Measurements from ENCODE around the gene PRKAR1B. TPM values are rescaled to one million over a fixed set of nuclear protein-coding genes. Genes with fewer than 3 reads are reported as not detected.
"Not testable (repeated sequence)": the region's sequence is repeated elsewhere in the genome, so short reads cannot be mapped to it uniquely, and the experiment has no call there.

The PRKAR1B gene
- total RNA-seq, 1 donor from 2014 or later, result 80.7 TPM

GRCh38 chr7:653829-654764 lies 73.0 kb downstream of the PRKAR1B start:
- FAIRE-seq (no peak), DNase-seq (ENCODE audit: low spot score in 2 of 2) (no peak)

DNA sequence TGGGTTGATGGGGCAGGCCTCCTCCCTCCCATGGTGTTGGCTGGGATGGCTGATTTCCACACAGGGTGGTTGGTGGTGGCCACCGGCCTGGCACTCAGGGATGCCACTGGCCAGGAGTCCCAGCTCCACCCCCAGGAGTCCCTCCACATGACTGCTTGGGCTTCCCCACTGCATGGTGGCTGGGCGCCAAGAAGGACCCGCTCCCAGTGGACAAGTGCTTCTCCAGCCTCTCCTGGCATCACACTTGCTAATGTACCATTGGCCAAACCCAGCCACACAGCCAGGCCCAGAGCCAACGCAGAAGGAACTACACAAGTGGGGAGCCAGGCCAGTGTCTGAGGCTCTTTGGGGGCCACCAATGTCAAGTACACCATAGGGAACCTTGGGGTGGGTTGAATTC lies 74.2 kb downstream of the PRKAR1B start:
- DNase-seq (ENCODE audit: low spot score in 2 of 2) (no peak), FAIRE-seq (no peak)

- FAIRE-seq; DNase-seq (ENCODE audit: low spot score in 2 of 2): not testable (repeated sequence)
Observed at GRCh38 chr7:652167-652566, 74.9 kb downstream of the PRKAR1B start.

DNA sequence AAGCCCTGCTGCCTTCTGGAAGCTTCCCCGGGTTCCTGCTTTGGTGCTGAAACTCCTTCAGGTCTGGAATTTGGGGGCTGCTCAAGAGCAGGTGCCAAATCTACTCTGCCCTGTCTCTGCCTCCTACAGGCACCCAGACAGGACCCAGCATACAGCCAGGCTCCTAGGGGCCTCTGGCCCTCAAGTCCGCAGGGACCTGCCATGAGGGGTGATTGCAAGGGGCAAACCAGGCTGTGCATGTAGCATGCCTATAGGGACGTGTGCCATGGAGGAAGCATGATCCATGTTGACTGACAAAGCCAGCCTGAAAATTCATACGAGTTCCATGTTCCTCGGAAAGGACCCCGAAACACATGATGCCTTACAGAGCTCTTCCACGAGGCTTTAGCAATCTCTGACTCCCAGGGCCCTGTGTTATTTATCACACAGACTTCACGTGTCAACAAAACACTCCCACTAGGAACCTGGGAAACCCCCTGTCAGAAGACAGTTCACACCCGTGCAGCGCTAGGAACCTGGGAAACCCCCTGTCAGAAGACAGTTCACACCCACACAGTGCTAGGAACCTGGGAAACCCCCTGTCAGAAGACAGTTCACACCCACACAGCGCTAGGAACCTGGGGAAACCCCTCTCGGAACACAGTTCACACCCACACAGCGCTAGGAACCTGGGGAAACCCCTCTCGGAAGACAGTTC lies 75.9 kb downstream of the PRKAR1B start:
- DNase-seq (ENCODE audit: low spot score in 2 of 2), result no peak
- FAIRE-seq, result no peak

DNA sequence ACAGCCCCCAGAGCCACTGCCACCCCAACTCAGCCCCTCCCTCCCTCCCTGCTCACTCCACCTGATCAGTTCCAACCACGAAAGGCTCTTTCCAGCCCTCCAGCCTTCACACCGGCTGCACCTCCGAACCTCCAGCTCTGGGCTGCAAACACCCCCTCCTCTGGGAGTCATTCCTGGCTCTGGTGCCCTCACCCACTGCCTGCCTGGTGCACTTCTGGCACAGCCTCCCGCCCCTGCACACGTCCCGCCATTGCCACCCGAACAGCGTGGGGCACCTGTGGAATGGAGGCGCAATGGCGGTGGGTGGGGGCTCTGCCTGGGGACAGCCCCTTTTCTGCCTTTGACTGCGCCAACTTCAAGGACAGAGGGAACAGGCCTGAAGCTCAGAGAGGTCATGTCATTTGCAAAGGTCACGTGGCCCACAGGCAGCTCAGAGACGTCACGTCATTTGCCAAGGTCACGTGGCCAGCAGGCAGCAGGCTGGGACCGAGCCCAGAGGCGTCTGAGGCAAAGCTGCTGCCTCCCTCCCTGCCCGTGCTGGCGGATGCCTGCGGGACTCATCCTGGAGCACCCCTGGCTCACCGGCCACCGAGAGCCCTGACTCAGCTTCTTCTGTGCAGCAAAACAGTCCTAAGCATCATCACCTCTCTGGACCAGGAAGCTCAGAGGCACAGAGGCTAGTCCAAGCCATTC lies 76.6 kb downstream of the PRKAR1B start:
- DNase-seq (ENCODE audit: low spot score in 2 of 2), result peak; percentile 65 to 66
- no peak for FAIRE-seq

DNA sequence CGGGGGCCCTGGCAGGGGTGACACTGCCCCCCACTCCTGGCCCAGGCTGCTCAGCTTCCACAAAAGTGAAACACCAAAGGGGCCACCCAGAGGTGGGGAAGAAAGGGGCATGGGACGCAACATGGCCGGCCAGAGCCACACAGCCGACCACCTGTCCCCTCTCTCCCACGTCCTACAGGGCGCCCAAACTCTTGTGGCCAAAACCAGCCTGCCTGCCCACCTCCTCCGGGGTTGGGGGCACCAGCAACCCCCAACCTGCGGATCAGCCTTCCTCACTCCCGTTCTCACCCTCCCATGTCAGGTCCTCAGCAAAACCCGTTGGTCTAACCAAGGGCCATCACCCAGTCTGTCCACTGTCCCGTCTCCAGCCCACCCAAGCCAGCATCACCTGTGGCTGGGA lies 80.1 kb downstream of the PRKAR1B start:
- FAIRE-seq (no peak), DNase-seq (ENCODE audit: low spot score in 2 of 2) (no peak)

GRCh38 chr7:646487-646886 lies 80.6 kb downstream of the PRKAR1B start:
- DNase-seq (ENCODE audit: low spot score in 2 of 2), result no peak
- no peak for FAIRE-seq

DNA sequence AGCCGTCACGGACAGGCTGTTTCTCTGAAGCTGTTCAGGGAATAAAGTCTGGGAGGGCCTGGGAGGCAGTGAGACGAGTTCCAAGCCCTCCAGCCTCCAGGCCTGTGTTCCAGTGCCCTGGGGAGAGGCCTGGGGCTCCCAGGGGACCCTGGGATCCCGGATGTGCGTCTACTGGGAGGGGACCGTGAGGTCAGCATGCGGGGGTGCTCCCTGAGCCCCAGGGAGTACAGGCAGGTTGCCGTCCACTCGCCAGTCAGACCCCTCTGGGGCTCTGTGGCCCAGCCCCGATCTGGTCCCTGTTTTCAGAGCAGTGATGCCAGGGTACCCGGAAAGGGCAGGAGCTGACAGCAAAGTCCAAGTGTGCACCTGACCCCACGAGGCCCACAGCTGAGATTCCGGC lies 81.5 kb downstream of the PRKAR1B start:
- DNase-seq (ENCODE audit: low spot score in 2 of 2) (no peak), FAIRE-seq (no peak)

DNA sequence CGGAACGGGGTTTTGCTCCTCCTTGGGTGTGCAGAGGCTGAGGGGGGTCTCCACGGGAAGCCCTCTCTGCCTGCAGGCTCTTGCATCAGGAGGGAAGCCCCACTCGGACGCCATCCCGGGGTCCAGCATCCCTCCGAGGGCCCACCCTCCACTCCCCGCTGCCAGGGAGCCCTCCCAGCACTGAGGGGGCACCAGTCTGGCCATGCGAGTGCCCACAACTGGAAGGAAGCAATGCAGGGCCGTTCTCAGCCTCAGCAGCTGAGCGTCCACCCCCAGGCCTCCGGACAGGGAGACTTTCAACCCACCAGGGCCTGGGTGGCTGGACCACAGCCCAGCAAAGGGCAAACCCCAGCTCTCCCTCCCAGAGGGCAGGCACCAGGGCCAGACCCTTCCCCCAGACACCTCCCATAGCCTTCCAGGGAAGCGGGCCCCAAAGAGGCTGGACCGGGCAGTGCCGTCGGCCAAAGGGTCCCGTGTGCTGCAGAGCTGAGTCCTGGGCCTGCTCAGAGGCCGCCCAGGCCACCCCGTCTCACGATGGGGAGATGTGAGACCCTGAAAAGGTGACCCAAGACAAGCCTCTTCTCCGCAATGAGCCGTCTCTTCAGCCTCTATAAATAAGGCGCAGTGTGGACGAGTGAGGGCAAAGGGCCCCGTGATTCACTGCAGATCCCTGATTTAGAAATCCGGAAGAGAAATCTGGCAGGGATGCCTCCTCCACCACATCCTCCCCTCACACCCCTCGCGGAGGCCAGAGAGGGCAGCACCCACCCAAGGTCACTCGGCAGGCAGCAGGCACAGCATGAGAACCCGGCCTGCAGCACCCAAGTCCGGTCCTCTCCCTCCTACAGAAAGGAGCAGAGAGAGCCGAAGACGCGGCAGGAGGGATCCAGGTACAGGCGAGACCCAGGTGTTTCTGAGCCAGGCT lies 82.4 kb downstream of the PRKAR1B start:
- no peak for DNase-seq (ENCODE audit: low spot score in 2 of 2)
- FAIRE-seq, result no peak

DNA sequence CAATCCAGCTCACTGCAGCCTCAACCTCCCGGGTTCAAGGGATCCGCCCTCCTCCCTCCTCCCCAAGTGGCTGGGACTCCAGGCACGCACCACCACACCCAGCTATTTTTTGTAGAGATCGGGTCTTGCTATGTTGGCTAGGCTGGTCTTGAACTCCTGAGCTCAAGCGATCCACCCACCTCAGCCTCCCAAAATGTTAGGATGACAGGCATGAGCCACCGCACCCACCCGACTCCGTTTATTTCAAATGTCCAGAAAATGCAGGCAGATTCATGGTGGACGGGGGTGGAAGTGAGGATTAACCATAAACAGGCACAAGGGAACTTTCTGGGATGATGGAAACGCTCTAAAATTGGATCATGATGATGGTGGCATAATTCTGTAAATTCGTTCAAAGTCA lies 85.1 kb downstream of the PRKAR1B start:
- no peak for FAIRE-seq

DNA sequence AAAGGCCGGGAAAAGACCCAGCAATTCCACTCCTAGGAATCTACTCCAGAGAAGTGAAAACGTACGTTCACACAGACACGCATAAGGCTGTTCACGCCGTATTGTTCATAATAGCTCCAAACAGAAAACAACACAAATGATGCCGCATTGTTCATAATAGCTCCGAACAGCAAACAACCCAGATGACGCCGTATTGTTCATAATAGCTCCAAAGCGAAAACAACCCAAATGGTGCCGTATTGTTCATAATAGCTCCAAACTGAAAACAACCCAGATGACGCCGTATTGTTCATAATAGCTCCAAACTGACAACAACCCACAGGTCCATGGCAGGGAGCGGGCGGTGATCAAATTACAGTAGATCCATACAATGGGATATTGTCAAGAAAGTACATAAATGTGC lies 85.8 kb downstream of the PRKAR1B start:
- DNase-seq (ENCODE audit: low spot score in 2 of 2) (no peak), FAIRE-seq (no peak)

More for the DNA sequence above, 85.1 kb downstream of the PRKAR1B start:
- DNase-seq (ENCODE audit: low spot score in 2 of 2), result no peak

- FAIRE-seq, result no peak
- DNase-seq (ENCODE audit: low spot score in 2 of 2), result no peak
Observed at GRCh38 chr7:638256-639011, 88.6 kb downstream of the PRKAR1B start.

GRCh38 chr7:637826-638225 lies 89.3 kb downstream of the PRKAR1B start:
- DNase-seq (ENCODE audit: low spot score in 2 of 2) (no peak), FAIRE-seq (no peak)

- no peak for FAIRE-seq
- peak; percentile 70 to 78 for DNase-seq (ENCODE audit: low spot score in 2 of 2)
Observed at GRCh38 chr7:636396-636795, 90.7 kb downstream of the PRKAR1B start.

DNA sequence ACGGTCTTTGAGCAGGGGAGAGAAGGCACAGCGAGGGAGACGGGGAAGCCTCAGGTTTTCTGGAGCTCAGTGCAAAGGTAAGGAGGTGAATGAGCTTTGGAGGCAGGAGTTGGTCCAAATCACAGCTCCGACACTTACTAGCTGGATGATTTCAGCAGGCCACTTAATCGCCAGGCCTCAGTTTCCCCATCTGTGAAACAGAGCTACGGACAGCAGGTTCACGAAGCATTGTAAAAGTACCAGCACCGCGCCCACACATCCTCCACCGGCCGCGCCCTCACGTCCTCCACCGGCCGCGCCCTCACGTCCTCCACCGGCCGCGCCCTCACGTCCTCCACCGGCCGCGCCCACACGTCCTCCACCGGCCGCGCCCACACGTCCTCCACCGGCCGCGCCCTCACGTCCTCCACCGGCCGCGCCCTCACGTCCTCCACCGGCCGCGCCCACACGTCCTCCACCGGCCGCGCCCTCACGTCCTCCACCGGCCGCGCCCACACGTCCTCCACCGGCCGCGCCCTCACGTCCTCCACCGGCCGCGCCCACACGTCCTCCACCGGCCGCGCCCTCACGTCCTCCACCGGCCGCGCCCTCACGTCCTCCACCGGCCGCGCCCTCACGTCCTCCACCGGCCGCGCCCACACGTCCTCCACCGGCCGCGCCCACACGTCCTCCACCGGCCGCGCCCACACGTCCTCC lies 91.2 kb downstream of the PRKAR1B start:
- DNase-seq (ENCODE audit: low spot score in 2 of 2); FAIRE-seq: not testable (repeated sequence)

GRCh38 chr7:635227-635626 lies 91.9 kb downstream of the PRKAR1B start:
- DNase-seq (ENCODE audit: low spot score in 2 of 2), result no peak
- FAIRE-seq, result no peak

- FAIRE-seq, result no peak
- no peak for DNase-seq (ENCODE audit: low spot score in 2 of 2)
Observed at GRCh38 chr7:633381-634018, 93.6 kb downstream of the PRKAR1B start.

- DNase-seq (ENCODE audit: low spot score in 2 of 2), result no peak
- no peak for FAIRE-seq
Observed at GRCh38 chr7:632831-633210, 94.3 kb downstream of the PRKAR1B start.
